ENCODE data around the gene CALY.

The CALY gene

GRCh38 chr10:133310399-133310755 lies 26.3 kb downstream of the CALY start:
- no peak for TF ChIP-seq CTCF (IDR thresholded peaks at IDR 0.05; ENCODE audit: control extremely low read depth, extremely low read depth, low read depth, missing control alignments)
- DNase-seq (ENCODE audit: extremely low spot score) = no peak
- ChIA-PET CTCF (interaction anchor here (1.7 kb wide), 1 partner anchor 19 kb away, joined by 8 read pairs; no protein-coding TSS in a partner anchor), POLR2A (no interaction called here)

GRCh38 chr10:133309720-133310398 lies 26.8 kb downstream of the CALY start:
- POLR2A ChIA-PET = no interaction called here
- TF ChIP-seq CTCF (IDR thresholded peaks at IDR 0.05; ENCODE audit: control extremely low read depth, extremely low read depth, low read depth, missing control alignments) = no peak
- CTCF ChIA-PET = interaction anchor here (0.6 to 1.7 kb wide), 2 partner anchors 20 to 35 kb away, joined by 3 to 8 read pairs; no protein-coding TSS in a partner anchor

GRCh38 chr10:133309100-133309719 lies 27.5 kb downstream of the CALY start:
- TF ChIP-seq CTCF (IDR thresholded peaks at IDR 0.05; ENCODE audit: control extremely low read depth, extremely low read depth, low read depth, missing control alignments) = no peak
- peak; percentile 98 for DNase-seq (ENCODE audit: extremely low spot score)
- ChIA-PET POLR2A (no interaction called here), CTCF (interaction anchor here (0.6 to 1.7 kb wide), 2 partner anchors 20 to 34 kb away, joined by 3 to 8 read pairs; no protein-coding TSS in a partner anchor)

More at GRCh38 chr10:133309720-133310398, 26.8 kb downstream of the CALY start:
- DNase-seq (ENCODE audit: extremely low spot score) = no peak

GRCh38 chr10:133308421-133309099 lies 28.1 kb downstream of the CALY start, which contains the start of the genes TUBGCP2 and ZNF511:
TSS of gene TUBGCP2 (minus strand) at chr10:133308872. CDS start at chr10:133302941, 5,931 bp downstream.
TSS of gene ZNF511 (plus strand) at chr10:133308914. CDS start at chr10:133308944, 30 bp downstream.
- ChIA-PET POLR2A (no interaction called here), CTCF (interaction anchor here (0.8 to 3.4 kb wide), 19 partner anchors 7 to 83 kb away, joined by 3 to 28 read pairs (median 5); no protein-coding TSS in a partner anchor)
- no peak for TF ChIP-seq CTCF (IDR thresholded peaks at IDR 0.05; ENCODE audit: control extremely low read depth, extremely low read depth, low read depth, missing control alignments)
- peak; percentile 90 for DNase-seq (ENCODE audit: extremely low spot score)

GRCh38 chr10:133307776-133308420 lies 28.8 kb downstream of the CALY start:
- TF ChIP-seq CTCF (IDR thresholded peaks at IDR 0.05; ENCODE audit: control extremely low read depth, extremely low read depth, low read depth, missing control alignments) = peak; percentile 84
- CTCF ChIA-PET = interaction anchor here (0.8 to 3.4 kb wide), 20 partner anchors 8 to 84 kb away, joined by 3 to 28 read pairs (median 5); no protein-coding TSS in a partner anchor
- POLR2A ChIA-PET = no interaction called here
- peak; percentile 75 for DNase-seq (ENCODE audit: extremely low spot score)

- TF ChIP-seq CTCF (IDR thresholded peaks at IDR 0.05; ENCODE audit: control extremely low read depth, extremely low read depth, low read depth, missing control alignments) = no peak
- CTCF ChIA-PET = interaction anchor here (1.0 to 3.4 kb wide), 15 partner anchors 8 to 85 kb away, joined by 3 to 28 read pairs (median 5); no protein-coding TSS in a partner anchor
- no peak for DNase-seq (ENCODE audit: extremely low spot score)
- POLR2A ChIA-PET = no interaction called here
Measured at GRCh38 chr10:133306941-133307379, 29.7 kb downstream of the CALY start.
